Kidney (tissue), 14 donors: ENCODE results near the gene ARHGEF7. TPM values are rescaled to one million over a fixed set of nuclear protein-coding genes. Genes with fewer than 3 reads are reported as not detected.

ENCODE experiments used
- DNase-seq, 5 donors: peaks; one replicate each; pipeline ENCODE4 v3.0.0-alpha.2; 2013 to 2020
- FAIRE-seq: peaks from 2 replicates; lab custom pipeline; 2012; peaks lifted over from hg19 to GRCh38; lab: Jason Lieb, UNC
- H3K27ac ChIP-seq, 2 donors: one replicate each; pipeline ENCODE4 v1.7.0; 2013; ENCODE audit warnings: low read depth in 2 of 2, low read length in 2 of 2, inconsistent platforms in 1 of 2
- H3K27me3 ChIP-seq: one replicate; pipeline ENCODE4 v1.7.1; 2013; ENCODE audit warnings: low read length, inconsistent platforms; ENCODE audit not compliant: control insufficient read depth, insufficient read depth
- H3K36me3 ChIP-seq, 3 donors: one replicate each; pipeline versions ENCODE4 v1.7.0 to v1.7.1; 2013; ENCODE audit warnings: low read length in 3 of 3, control low read depth in 1 of 3, inconsistent platforms in 1 of 3; ENCODE audit not compliant: insufficient read depth in 3 of 3, control insufficient read depth in 2 of 3
- H3K4me1 ChIP-seq, 3 donors: one replicate each; pipeline versions ENCODE4 v1.7.0 to v1.7.1; 2013; ENCODE audit warnings: low read length in 3 of 3, inconsistent platforms in 1 of 3, low read depth in 1 of 3; ENCODE audit not compliant: control insufficient read depth in 2 of 3, insufficient read depth in 2 of 3
- H3K4me3 ChIP-seq, 3 donors: one replicate each; pipeline versions ENCODE4 v1.7.0 to v1.8.1; 2013; ENCODE audit warnings: low read length in 3 of 3, control low read depth in 1 of 3, inconsistent platforms in 1 of 3
- H3K9ac ChIP-seq, 3 donors: one replicate each; pipeline versions ENCODE4 v1.7.0 to v1.7.1; 2013; ENCODE audit warnings: low read length in 3 of 3, control low read depth in 1 of 3, inconsistent platforms in 1 of 3
- H3K9me3 ChIP-seq, 3 donors: one replicate each; pipeline versions ENCODE4 v1.7.0 to v1.7.1; 2013; ENCODE audit warnings: low read length in 3 of 3, control low read depth in 1 of 3, inconsistent platforms in 1 of 3; ENCODE audit not compliant: control insufficient read depth in 2 of 3, insufficient read depth in 1 of 3
- intact Hi-C: fragments of 100-400 bp; cut with DNase I; formaldehyde crosslinking; loops from one replicate; pipeline ENCODE4 v1.11.1; 2022
- polyA plus RNA-seq: library from polyadenylated mRNA; stranded (reverse); fragments of 350-450 nt; fragmentation: Illumina TruSeq; extraction: RNeasy Lipid Tissue Mini Kit (QIAGEN cat#74804); gene quantifications from one replicate; pipeline ENCODE4 v1.2.3, GENCODE V29; 2014; ENCODE audit warnings: low read depth, low replicate concordance; ENCODE audit not compliant: insufficient read depth
- total RNA-seq: library from RNA; stranded (reverse); fragmentation: NEBNext Ultra II Directional; extraction: Animal tissue kit (Norgen Biotek cat#: 25700); gene quantifications from one replicate; pipeline ENCODE4 v1.2.1, GENCODE V29; 2021
- TF ChIP-seq, protein P1 (sequence below): IDR thresholded peaks from 3 replicates; pipeline ENCODE4 v1.5.1; 2012; ENCODE audit warnings: mild to moderate bottlenecking, moderate library complexity, borderline replicate concordance; ENCODE audit not compliant: insufficient read depth; ENCODE audit errors: extremely low read depth
- donor health status: control.
- donor health status: control.
- donor health status: control.
- donor health status: control.
- donor health status: control.
- donor health status: DM: yes; HTN: yes; CAD: no.
- donor health status: Normal renal cell carcinoma (clear cell type).

Gene ARHGEF7
- total and polyA plus RNA-seq, 2 donors from 2014 or later: 17.9 to 56.4 TPM

- TF ChIP-seq, protein P1, sequence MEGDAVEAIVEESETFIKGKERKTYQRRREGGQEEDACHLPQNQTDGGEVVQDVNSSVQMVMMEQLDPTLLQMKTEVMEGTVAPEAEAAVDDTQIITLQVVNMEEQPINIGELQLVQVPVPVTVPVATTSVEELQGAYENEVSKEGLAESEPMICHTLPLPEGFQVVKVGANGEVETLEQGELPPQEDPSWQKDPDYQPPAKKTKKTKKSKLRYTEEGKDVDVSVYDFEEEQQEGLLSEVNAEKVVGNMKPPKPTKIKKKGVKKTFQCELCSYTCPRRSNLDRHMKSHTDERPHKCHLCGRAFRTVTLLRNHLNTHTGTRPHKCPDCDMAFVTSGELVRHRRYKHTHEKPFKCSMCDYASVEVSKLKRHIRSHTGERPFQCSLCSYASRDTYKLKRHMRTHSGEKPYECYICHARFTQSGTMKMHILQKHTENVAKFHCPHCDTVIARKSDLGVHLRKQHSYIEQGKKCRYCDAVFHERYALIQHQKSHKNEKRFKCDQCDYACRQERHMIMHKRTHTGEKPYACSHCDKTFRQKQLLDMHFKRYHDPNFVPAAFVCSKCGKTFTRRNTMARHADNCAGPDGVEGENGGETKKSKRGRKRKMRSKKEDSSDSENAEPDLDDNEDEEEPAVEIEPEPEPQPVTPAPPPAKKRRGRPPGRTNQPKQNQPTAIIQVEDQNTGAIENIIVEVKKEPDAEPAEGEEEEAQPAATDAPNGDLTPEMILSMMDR: no peak
- Histone ChIP-seq H3K36me3 (peaks cover 5 to 57% (median 49%) of the 10 kb centered on the region in 3 donors), H3K27ac (no peak overlapping the region), H3K9me3 (no peaks in the 10 kb centered on the region), H3K4me1 (peaks cover 0 to 4% (median 0%) of the 10 kb centered on the region in 3 donors), H3K9ac (no peak overlapping the region), H3K27me3 (no peaks in the 10 kb centered on the region), H3K4me3 (no peak overlapping the region)
- no peak for FAIRE-seq
- intact Hi-C loops: no loop called here
- no peak for DNase-seq
Measured at GRCh38 chr13:111284565-111284964, 169.5 kb downstream of the ARHGEF7 start.

DNA sequence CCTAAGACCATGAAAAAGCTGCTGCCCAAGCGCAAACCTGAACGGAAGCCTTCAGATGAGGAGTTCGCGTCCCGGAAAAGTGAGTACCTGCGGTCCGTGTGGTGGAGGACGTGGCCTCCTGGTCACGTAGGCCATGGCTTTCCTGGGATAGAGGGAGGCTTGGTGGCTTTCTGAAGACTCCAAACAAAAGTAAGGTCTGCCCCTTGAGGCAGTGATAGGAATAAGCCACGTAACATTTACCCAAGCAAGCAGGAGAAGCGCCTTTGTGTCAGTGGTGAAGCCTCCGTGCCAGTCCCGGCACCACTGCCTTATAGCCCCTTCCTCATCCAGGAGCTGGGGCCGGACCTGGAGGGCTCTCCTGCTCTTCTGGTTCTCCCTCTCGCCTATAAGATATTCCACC is 171.1 kb downstream of the ARHGEF7 start:
- no peak for DNase-seq
- no peaks in the 10 kb centered on the region for H3K27me3 ChIP-seq
- FAIRE-seq: no peak
- H3K27ac ChIP-seq: no peak overlapping the region
- no peak overlapping the region for H3K9ac ChIP-seq
- intact Hi-C loops: no loop called here
- TF ChIP-seq, protein P1: no peak
- peaks cover 0 to 4% (median 0%) of the 10 kb centered on the region in 3 donors for H3K4me1 ChIP-seq
- H3K9me3 ChIP-seq: no peaks in the 10 kb centered on the region
- no peak overlapping the region for H3K4me3 ChIP-seq
- peaks cover 3 to 50% (median 48%) of the 10 kb centered on the region in 3 donors for H3K36me3 ChIP-seq

- H3K27ac ChIP-seq: no peak overlapping the region
- H3K36me3 ChIP-seq: peaks cover 3 to 55% (median 48%) of the 10 kb centered on the region in 3 donors
- no peak for FAIRE-seq
Measured at GRCh38 chr13:111286749-111287148, 171.6 kb downstream of the ARHGEF7 start.

More at GRCh38 chr13:111286749-111287148, 171.6 kb downstream of the ARHGEF7 start:
- peaks cover 0 to 4% (median 0%) of the 10 kb centered on the region in 3 donors for H3K4me1 ChIP-seq
- DNase-seq: no peak
- H3K9ac ChIP-seq: no peak overlapping the region
- H3K4me3 ChIP-seq: no peak overlapping the region
- no peaks in the 10 kb centered on the region for H3K27me3 ChIP-seq
- TF ChIP-seq, protein P1: no peak
- intact Hi-C loops: no loop called here
- H3K9me3 ChIP-seq: no peaks in the 10 kb centered on the region
